Embryonic facial prominence (tissue), 1 donor: Measurements from ENCODE around the gene ZNRF2.
"Not testable (repeated sequence)": the region's sequence is repeated elsewhere in the genome, so short reads cannot be mapped to it uniquely, and the experiment has no call there.

Source experiments
- DNase-seq: peaks from one replicate; pipeline ENCODE4 v3.0.0-alpha.2; 2016; ENCODE audit errors: extremely low spot score

Gene ZNRF2

GRCh38 chr7:30289634-30290033 lies 5.2 kb downstream of the ZNRF2 start:
- not testable (repeated sequence) for DNase-seq

- not testable (repeated sequence) for DNase-seq
Measured at GRCh38 chr7:30290317-30290716, 5.9 kb downstream of the ZNRF2 start.

GRCh38 chr7:30292416-30293038 lies 8.1 kb downstream of the ZNRF2 start:
- not testable (repeated sequence) for DNase-seq

GRCh38 chr7:30296304-30296703 lies 11.9 kb downstream of the ZNRF2 start:
- DNase-seq = not testable (repeated sequence)

GRCh38 chr7:30297499-30297898 lies 13.1 kb downstream of the ZNRF2 start:
- not testable (repeated sequence) for DNase-seq

GRCh38 chr7:30298409-30298808 lies 14.0 kb downstream of the ZNRF2 start:
- not testable (repeated sequence) for DNase-seq

- DNase-seq = no peak
Measured at GRCh38 chr7:30301751-30302150, 17.4 kb downstream of the ZNRF2 start.

GRCh38 chr7:30302656-30303311 lies 18.4 kb downstream of the ZNRF2 start:
- DNase-seq = no peak

GRCh38 chr7:30303312-30304039 lies 19.1 kb downstream of the ZNRF2 start:
- no peak for DNase-seq

- DNase-seq = no peak
Measured at GRCh38 chr7:30304177-30304884, 19.9 kb downstream of the ZNRF2 start.

GRCh38 chr7:30306976-30307375 lies 22.6 kb downstream of the ZNRF2 start:
- no peak for DNase-seq

GRCh38 chr7:30308389-30308788 lies 24.0 kb downstream of the ZNRF2 start:
- DNase-seq = no peak

GRCh38 chr7:30309302-30309701 lies 24.9 kb downstream of the ZNRF2 start:
- DNase-seq = no peak

- no peak for DNase-seq
Measured at GRCh38 chr7:30309842-30310435, 25.5 kb downstream of the ZNRF2 start.

- DNase-seq = no peak
Measured at GRCh38 chr7:30310674-30311362, 26.4 kb downstream of the ZNRF2 start.

GRCh38 chr7:30312178-30312577 lies 27.8 kb downstream of the ZNRF2 start:
- no peak for DNase-seq

GRCh38 chr7:30313348-30313747 lies 29.0 kb downstream of the ZNRF2 start:
- no peak for DNase-seq

- DNase-seq = no peak
Measured at GRCh38 chr7:30313793-30314192, 29.4 kb downstream of the ZNRF2 start.

- DNase-seq = no peak
Measured at GRCh38 chr7:30315589-30315988, 31.2 kb downstream of the ZNRF2 start.

GRCh38 chr7:30320392-30320791 lies 36.0 kb downstream of the ZNRF2 start:
- no peak for DNase-seq
